Gastroesophageal sphincter (tissue), 3 donors: ENCODE data around the gene ASB2.

Experiments used
- CTCF ChIP-seq, 4 experiments: fragments of 200-600 bp in 2 of 4; fragments of 450-650 bp in 2 of 4; sonication (generic) in 1 of 4; IDR thresholded peaks; one replicate each; pipeline ENCODE4 v1.5.1; 2017 to 2019; ENCODE audit warnings: antibody characterized with exemption in 4 of 4, mild to moderate bottlenecking in 2 of 4, moderate library complexity in 2 of 4
- EP300 ChIP-seq: sonication (generic); formaldehyde crosslinking; IDR thresholded peaks from one replicate; pipeline ENCODE4 v1.6.1; 2017; ENCODE audit warnings: antibody characterized with exemption, mild to moderate bottlenecking
- POLR2A ChIP-seq, 2 donors: fragments of 450-650 bp; IDR thresholded peaks; one replicate each; pipeline ENCODE4 v1.6.1; 2017; ENCODE audit warnings: antibody characterized with exemption in 2 of 2, mild to moderate bottlenecking in 2 of 2, moderate library complexity in 1 of 2
- POLR2AphosphoS5 ChIP-seq: sonication (generic); formaldehyde crosslinking; IDR thresholded peaks from one replicate; pipeline ENCODE4 v1.6.1; 2017; ENCODE audit warnings: antibody characterized with exemption

DNA sequence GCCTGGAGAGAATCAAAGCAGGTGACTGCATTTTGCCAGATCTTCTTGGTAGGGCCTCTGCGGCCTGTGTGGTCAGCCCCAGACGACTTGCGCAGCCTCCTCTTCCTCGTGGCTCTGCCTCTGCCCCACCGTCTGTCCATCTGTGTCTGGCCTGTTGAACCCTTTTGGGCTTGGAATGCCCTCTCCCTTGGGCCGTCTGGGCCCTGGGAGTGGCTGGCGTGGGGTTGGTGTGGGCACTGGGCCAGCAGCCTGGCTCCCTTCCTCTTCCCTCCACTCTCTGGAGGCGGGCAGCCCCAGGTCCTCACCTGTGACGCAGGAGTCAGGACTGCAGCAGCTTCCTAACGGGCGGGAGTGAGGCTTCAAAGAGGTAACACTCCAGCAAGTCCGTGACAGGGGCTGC, 11.0 kb upstream of the ASB2 start:
- no peak for TF ChIP-seq POLR2AphosphoS5
- TF ChIP-seq CTCF (IDR thresholded peaks at IDR 0.05): no peak
- no peak for TF ChIP-seq EP300
- TF ChIP-seq POLR2A (IDR thresholded peaks at IDR 0.05): no peak
